ENCODE measurements around the gene HSH2D.

HSH2D gene

GRCh38 chr19:16205205-16206045 is 61.9 kb downstream of the HSH2D start:
- in situ Hi-C loops (cut with HindIII; ENCODE audit: low pct_ligation_motif_present, low pct_unique_long_range_greater_than_20kb, low sequenced_read_pairs) = no loop called here
- DNase-seq = no peak

GRCh38 chr19:16206046-16206605 is 62.6 kb downstream of the HSH2D start:
- DNase-seq = no peak
- in situ Hi-C loops (cut with HindIII; ENCODE audit: low pct_ligation_motif_present, low pct_unique_long_range_greater_than_20kb, low sequenced_read_pairs) = no loop called here

GRCh38 chr19:16206637-16207036 is 63.2 kb downstream of the HSH2D start:
- no peak for DNase-seq
- in situ Hi-C loops (cut with HindIII; ENCODE audit: low pct_ligation_motif_present, low pct_unique_long_range_greater_than_20kb, low sequenced_read_pairs) = no loop called here

- in situ Hi-C loops (cut with HindIII; ENCODE audit: low pct_ligation_motif_present, low pct_unique_long_range_greater_than_20kb, low sequenced_read_pairs) = no loop called here
- DNase-seq = no peak
Observed at GRCh38 chr19:16207063-16207462, 63.6 kb downstream of the HSH2D start.

- in situ Hi-C loops (cut with HindIII; ENCODE audit: low pct_ligation_motif_present, low pct_unique_long_range_greater_than_20kb, low sequenced_read_pairs) = no loop called here
- DNase-seq = no peak
Observed at GRCh38 chr19:16207490-16208025, 64.1 kb downstream of the HSH2D start.
